ENCODE measurements around the gene ADORA3. TPM values are rescaled to one million over a fixed set of nuclear protein-coding genes. Genes with fewer than 3 reads are reported as not detected.

ADORA3 gene
- total RNA-seq, 1 experiment from 2014 or later: not detected

DNA sequence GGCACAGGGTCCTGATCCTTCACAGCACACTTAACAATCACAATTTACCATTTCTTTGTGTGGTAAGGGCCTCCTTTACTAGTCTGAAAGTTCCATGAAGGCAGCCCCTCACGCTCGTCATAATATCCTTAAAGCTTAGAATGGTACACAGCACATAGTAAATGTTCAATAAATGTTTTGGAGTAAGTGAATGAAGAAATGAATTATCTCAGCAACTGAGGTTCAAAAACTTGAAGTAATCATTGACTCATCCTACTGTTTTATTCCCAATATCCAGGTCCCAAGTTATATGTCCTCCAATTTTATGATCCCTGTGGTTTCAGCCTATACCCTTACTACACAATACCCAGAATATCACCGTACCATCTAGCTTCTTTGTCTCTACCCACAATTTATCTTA is 31.9 kb downstream of the ADORA3 start:
- H3K4me1 ChIP-seq (ENCODE audit: insufficient read depth, low read length, poor library complexity, severe bottlenecking): no peaks in the 10 kb centered on the region
- POLR2A ChIA-PET (ENCODE audit: low non-redundant PET): no interaction called here
- intact Hi-C loops (cut with micrococcal nuclease; ENCODE audit: unreplicated experiment): no loop called here
- H3K4me3 ChIP-seq (ENCODE audit: low read depth, low read length, poor library complexity, severe bottlenecking): no peak overlapping the region
- no peaks in the 10 kb centered on the region for H3K27me3 ChIP-seq (replicated peaks; ENCODE audit: insufficient read depth, low read depth, low read length, poor library complexity)
- H3K36me3 ChIP-seq (ENCODE audit: insufficient read depth, low read length, poor library complexity, severe bottlenecking): no peaks in the 10 kb centered on the region
- TF ChIP-seq EZH2 (IDR thresholded peaks at IDR 0.05; ENCODE audit: borderline replicate concordance, low read depth, low read length, poor library complexity, severe bottlenecking): no peak
- TF ChIP-seq, protein P1, sequence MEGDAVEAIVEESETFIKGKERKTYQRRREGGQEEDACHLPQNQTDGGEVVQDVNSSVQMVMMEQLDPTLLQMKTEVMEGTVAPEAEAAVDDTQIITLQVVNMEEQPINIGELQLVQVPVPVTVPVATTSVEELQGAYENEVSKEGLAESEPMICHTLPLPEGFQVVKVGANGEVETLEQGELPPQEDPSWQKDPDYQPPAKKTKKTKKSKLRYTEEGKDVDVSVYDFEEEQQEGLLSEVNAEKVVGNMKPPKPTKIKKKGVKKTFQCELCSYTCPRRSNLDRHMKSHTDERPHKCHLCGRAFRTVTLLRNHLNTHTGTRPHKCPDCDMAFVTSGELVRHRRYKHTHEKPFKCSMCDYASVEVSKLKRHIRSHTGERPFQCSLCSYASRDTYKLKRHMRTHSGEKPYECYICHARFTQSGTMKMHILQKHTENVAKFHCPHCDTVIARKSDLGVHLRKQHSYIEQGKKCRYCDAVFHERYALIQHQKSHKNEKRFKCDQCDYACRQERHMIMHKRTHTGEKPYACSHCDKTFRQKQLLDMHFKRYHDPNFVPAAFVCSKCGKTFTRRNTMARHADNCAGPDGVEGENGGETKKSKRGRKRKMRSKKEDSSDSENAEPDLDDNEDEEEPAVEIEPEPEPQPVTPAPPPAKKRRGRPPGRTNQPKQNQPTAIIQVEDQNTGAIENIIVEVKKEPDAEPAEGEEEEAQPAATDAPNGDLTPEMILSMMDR (conservative IDR thresholded peaks at IDR 0.05; ENCODE audit: low read depth, low read length): no peak
- no peaks in the 10 kb centered on the region for H3K9me3 ChIP-seq (ENCODE audit: low read depth, low read length, poor library complexity, severe bottlenecking)
- no TSS peak for BruUV-seq (replicated peaks)
- CTCF ChIA-PET: no interaction called here
- DNase-seq (ENCODE audit: low spot score): no peak
- H3K27ac ChIP-seq (ENCODE audit: low read depth, low read length, poor library complexity, severe bottlenecking): no peak overlapping the region

DNA sequence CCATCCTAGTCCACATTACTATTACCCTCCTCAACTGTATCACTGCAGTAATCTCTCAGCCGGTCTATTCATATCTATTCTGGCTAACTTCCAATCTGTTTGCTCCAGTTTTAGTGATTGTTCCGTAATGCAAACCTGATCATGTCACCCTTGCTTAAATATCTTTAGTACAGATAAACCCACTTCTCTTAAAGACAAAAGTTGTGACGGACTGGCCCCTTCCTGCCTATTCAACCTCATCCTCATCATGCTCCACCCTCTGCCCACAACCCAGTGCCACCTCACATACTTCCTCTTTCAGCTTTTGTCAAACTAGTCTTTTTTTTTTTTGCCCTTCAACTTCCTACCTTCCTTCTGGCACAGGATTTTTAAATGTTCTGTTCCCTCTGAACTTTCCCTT is 32.4 kb downstream of the ADORA3 start:
- BruUV-seq (replicated peaks): no TSS peak
- TF ChIP-seq, protein P1 (conservative IDR thresholded peaks at IDR 0.05; ENCODE audit: low read depth, low read length): no peak
- no peak for TF ChIP-seq EZH2 (IDR thresholded peaks at IDR 0.05; ENCODE audit: borderline replicate concordance, low read depth, low read length, poor library complexity, severe bottlenecking)
- intact Hi-C loops (cut with micrococcal nuclease; ENCODE audit: unreplicated experiment): no loop called here
- no peak for DNase-seq (ENCODE audit: low spot score)
- Histone ChIP-seq H3K4me3 (ENCODE audit: low read depth, low read length, poor library complexity, severe bottlenecking) (no peak overlapping the region), H3K9me3 (ENCODE audit: low read depth, low read length, poor library complexity, severe bottlenecking) (no peaks in the 10 kb centered on the region), H3K27ac (ENCODE audit: low read depth, low read length, poor library complexity, severe bottlenecking) (no peak overlapping the region), H3K36me3 (ENCODE audit: insufficient read depth, low read length, poor library complexity, severe bottlenecking) (no peaks in the 10 kb centered on the region), H3K27me3 (replicated peaks; ENCODE audit: insufficient read depth, low read depth, low read length, poor library complexity) (no peaks in the 10 kb centered on the region), H3K4me1 (ENCODE audit: insufficient read depth, low read length, poor library complexity, severe bottlenecking) (no peaks in the 10 kb centered on the region)
- ChIA-PET CTCF (no interaction called here), POLR2A (ENCODE audit: low non-redundant PET) (no interaction called here)

DNA sequence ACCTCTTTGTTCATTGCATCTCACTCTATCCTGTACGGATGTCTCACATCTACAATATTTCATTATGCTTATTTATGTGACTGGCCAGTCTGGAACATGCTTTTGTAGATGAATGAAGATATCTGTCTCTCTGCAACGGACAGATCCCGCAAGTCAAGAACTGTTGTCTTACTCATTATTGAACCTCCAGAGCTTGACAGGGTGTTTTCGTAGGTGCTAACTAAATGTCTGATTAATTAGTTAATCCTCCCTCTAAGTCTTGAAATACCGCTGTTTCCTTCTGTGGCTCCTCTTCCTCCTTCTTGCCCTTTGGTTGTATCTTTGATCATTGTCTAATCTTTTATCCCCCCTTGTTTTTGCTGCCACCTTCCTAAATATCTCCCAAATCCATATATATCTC is 32.8 kb downstream of the ADORA3 start:
- TF ChIP-seq EZH2 (IDR thresholded peaks at IDR 0.05; ENCODE audit: borderline replicate concordance, low read depth, low read length, poor library complexity, severe bottlenecking): no peak
- TF ChIP-seq, protein P1 (conservative IDR thresholded peaks at IDR 0.05; ENCODE audit: low read depth, low read length): no peak
- no peak overlapping the region for H3K27ac ChIP-seq (ENCODE audit: low read depth, low read length, poor library complexity, severe bottlenecking)
- no TSS peak for BruUV-seq (replicated peaks)
- H3K9me3 ChIP-seq (ENCODE audit: low read depth, low read length, poor library complexity, severe bottlenecking): no peaks in the 10 kb centered on the region
- POLR2A ChIA-PET (ENCODE audit: low non-redundant PET): no interaction called here
- CTCF ChIA-PET: no interaction called here
- intact Hi-C loops (cut with micrococcal nuclease; ENCODE audit: unreplicated experiment): no loop called here
- DNase-seq (ENCODE audit: low spot score): no peak
- no peak overlapping the region for H3K4me3 ChIP-seq (ENCODE audit: low read depth, low read length, poor library complexity, severe bottlenecking)
- no peaks in the 10 kb centered on the region for H3K36me3 ChIP-seq (ENCODE audit: insufficient read depth, low read length, poor library complexity, severe bottlenecking)
- H3K4me1 ChIP-seq (ENCODE audit: insufficient read depth, low read length, poor library complexity, severe bottlenecking): no peaks in the 10 kb centered on the region
- no peaks in the 10 kb centered on the region for H3K27me3 ChIP-seq (replicated peaks; ENCODE audit: insufficient read depth, low read depth, low read length, poor library complexity)
